Lower leg skin (tissue), 3 donors: ENCODE data around the gene RAD1.

Source experiments
- POLR2A ChIP-seq, 2 donors: fragments of 450-650 bp; IDR thresholded peaks; one replicate each; pipeline ENCODE4 v1.6.1; 2016 to 2017; ENCODE audit warnings: antibody characterized with exemption in 2 of 2, mild to moderate bottlenecking in 1 of 2, moderate library complexity in 1 of 2
- TF ChIP-seq, protein P1 (sequence below), 3 donors: fragments of 450-650 bp; IDR thresholded peaks; one replicate each; pipeline ENCODE4 v1.5.1; 2016; ENCODE audit warnings: antibody characterized with exemption in 3 of 3, mild to moderate bottlenecking in 3 of 3, moderate library complexity in 2 of 3

GRCh38 chr5:34916518-34916917 is 1.2 kb upstream of the RAD1 start:
- TF ChIP-seq, protein P1, sequence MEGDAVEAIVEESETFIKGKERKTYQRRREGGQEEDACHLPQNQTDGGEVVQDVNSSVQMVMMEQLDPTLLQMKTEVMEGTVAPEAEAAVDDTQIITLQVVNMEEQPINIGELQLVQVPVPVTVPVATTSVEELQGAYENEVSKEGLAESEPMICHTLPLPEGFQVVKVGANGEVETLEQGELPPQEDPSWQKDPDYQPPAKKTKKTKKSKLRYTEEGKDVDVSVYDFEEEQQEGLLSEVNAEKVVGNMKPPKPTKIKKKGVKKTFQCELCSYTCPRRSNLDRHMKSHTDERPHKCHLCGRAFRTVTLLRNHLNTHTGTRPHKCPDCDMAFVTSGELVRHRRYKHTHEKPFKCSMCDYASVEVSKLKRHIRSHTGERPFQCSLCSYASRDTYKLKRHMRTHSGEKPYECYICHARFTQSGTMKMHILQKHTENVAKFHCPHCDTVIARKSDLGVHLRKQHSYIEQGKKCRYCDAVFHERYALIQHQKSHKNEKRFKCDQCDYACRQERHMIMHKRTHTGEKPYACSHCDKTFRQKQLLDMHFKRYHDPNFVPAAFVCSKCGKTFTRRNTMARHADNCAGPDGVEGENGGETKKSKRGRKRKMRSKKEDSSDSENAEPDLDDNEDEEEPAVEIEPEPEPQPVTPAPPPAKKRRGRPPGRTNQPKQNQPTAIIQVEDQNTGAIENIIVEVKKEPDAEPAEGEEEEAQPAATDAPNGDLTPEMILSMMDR (IDR thresholded peaks at IDR 0.05) = no peak
- TF ChIP-seq POLR2A (IDR thresholded peaks at IDR 0.05) = no peak
